ENCODE data around the gene KRTAP2-3. TPM values are rescaled to one million over a fixed set of nuclear protein-coding genes. Genes with fewer than 3 reads are reported as not detected.
"Not testable (repeated sequence)": the region's sequence is repeated elsewhere in the genome, so short reads cannot be mapped to it uniquely, and the experiment has no call there.

The KRTAP2-3 gene
- polyA plus RNA-seq, 1 donor from 2014 or later: not detected

DNA sequence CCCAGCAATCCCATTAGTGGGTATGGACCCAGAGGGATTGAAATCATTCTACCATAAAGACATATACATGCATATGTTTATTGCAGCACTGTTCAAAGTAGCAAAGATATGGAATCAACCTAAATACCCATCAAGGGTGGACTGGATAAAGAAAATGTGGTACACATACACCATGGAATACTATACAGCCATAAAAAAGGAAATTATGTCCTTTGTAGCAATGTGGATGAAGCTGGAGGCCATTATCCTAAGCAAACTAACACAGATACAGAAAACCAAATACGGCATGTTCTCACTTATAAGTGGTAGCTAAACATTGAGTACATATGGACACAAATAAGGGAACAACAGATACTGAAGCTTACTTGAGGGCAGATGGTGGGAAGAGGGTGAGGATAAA lies 2.4 kb downstream of the KRTAP2-3 start:
- H3K27me3 Mint-ChIP-seq: peaks cover 21% of the 10 kb centered on the region

DNA sequence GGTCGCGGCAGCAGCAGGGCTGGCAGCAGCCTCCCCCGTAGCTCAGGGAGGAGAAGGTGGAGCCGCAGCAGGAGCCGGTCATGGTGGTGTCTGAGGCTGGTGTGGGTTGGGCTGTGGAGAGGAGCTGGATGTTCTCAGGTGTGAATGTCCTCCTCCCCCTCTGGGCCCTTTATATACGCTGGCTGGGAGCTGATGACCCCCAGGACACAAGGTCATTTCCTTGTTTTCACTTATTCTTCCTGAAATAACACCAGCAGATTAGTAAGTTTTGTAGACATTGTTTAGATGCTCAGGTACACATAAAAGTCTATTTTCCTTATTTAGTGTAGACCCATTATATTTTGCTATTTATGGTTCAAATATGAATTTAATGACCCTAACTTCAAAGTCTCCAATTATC lies 4.8 kb downstream of the KRTAP2-3 start, which contains the start of gene KRTAP2-2:
KRTAP2-2 (minus strand) TSS at position 101 of the 400 bp plus-strand sequence; CDS start at position 82, 19 bp downstream.
- peaks cover 14% of the 10 kb centered on the region for H3K27me3 Mint-ChIP-seq
- peak within 1 kb of the TSS in 1 of 3 donors; percentile 46 for H3K27ac Mint-ChIP-seq
- not testable (repeated sequence) for H3K36me3 Mint-ChIP-seq, H3K4me3 Mint-ChIP-seq, H3K4me1 Mint-ChIP-seq, H3K9me3 Mint-ChIP-seq

More for the DNA sequence above, 2.4 kb downstream of the KRTAP2-3 start:
- H3K4me1 Mint-ChIP-seq: peaks cover 0 to 2% (median 0%) of the 10 kb centered on the region in 3 donors
- H3K27ac Mint-ChIP-seq: no peak overlapping the region
- no peak overlapping the region for H3K4me3 Mint-ChIP-seq
- no peaks in the 10 kb centered on the region for H3K36me3 Mint-ChIP-seq
- peaks cover 1 to 7% (median 2%) of the 10 kb centered on the region in 3 donors for H3K9me3 Mint-ChIP-seq

- peaks cover 14% of the 10 kb centered on the region for H3K27me3 Mint-ChIP-seq
- not testable (repeated sequence) for H3K27ac Mint-ChIP-seq, H3K36me3 Mint-ChIP-seq, H3K9me3 Mint-ChIP-seq, H3K4me3 Mint-ChIP-seq, H3K4me1 Mint-ChIP-seq
Measured at GRCh38 chr17:41054556-41054955, 5.4 kb downstream of the KRTAP2-3 start.

GRCh38 chr17:41054025-41054424 lies 5.9 kb downstream of the KRTAP2-3 start:
- Mint-ChIP-seq H3K27me3 (peaks cover 11% of the 10 kb centered on the region), H3K27ac (peak overlapping the region in 1 of 3 donors; percentile 46), H3K4me3 (no peak overlapping the region), H3K4me1 (peaks cover 0 to 4% (median 2%) of the 10 kb centered on the region in 3 donors), H3K9me3 (peaks cover 1 to 7% (median 2%) of the 10 kb centered on the region in 3 donors), H3K36me3 (no peaks in the 10 kb centered on the region)

GRCh38 chr17:41052566-41052965 lies 7.3 kb downstream of the KRTAP2-3 start:
- H3K9me3 Mint-ChIP-seq: peaks cover under 1 to 6% (median 1%) of the 10 kb centered on the region in 3 donors

DNA sequence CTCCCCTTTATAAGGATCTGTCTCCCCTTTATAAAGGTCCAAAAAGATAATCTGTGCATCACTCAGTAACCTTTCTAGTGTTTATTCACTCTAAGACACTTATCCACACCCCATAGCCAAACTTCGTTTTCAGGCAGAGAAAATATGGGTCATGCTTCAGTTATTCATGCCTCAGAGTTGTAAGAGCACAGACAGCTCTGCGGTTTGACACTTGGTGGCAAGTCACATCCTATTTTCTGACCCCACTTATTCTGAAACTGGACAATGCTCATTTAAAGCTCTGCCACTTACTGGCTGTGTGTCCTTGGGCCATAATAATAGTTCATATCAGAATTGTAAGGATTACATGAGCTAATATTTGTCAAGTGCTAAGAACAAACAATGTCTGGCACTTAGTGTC lies 10.8 kb downstream of the KRTAP2-3 start:
- Mint-ChIP-seq H3K27me3 (peaks cover 13% of the 10 kb centered on the region), H3K4me1 (peaks cover 0 to 6% (median 5%) of the 10 kb centered on the region in 3 donors), H3K36me3 (no peaks in the 10 kb centered on the region), H3K4me3 (no peak overlapping the region), H3K9me3 (peaks cover 0 to 6% (median 0%) of the 10 kb centered on the region in 3 donors), H3K27ac (no peak overlapping the region)

More at GRCh38 chr17:41052566-41052965, 7.3 kb downstream of the KRTAP2-3 start:
- H3K27me3 Mint-ChIP-seq: peaks cover 13% of the 10 kb centered on the region
- H3K27ac Mint-ChIP-seq: no peak overlapping the region
- H3K4me3 Mint-ChIP-seq: no peak overlapping the region
- H3K36me3 Mint-ChIP-seq: no peaks in the 10 kb centered on the region
- H3K4me1 Mint-ChIP-seq: peaks cover 0 to 6% (median 5%) of the 10 kb centered on the region in 3 donors

- Mint-ChIP-seq H3K9me3 (peaks cover 1 to 7% (median 3%) of the 10 kb centered on the region in 3 donors), H3K4me1 (peaks cover 0 to 6% (median 5%) of the 10 kb centered on the region in 3 donors), H3K27ac (no peak overlapping the region), H3K27me3 (peaks cover 13% of the 10 kb centered on the region), H3K36me3 (no peaks in the 10 kb centered on the region), H3K4me3 (no peak overlapping the region)
Measured at GRCh38 chr17:41048441-41048840, 11.5 kb downstream of the KRTAP2-3 start.

- peaks cover 3 to 12% (median 10%) of the 10 kb centered on the region in 3 donors for H3K9me3 Mint-ChIP-seq
- not testable (repeated sequence) for H3K36me3 Mint-ChIP-seq, H3K27ac Mint-ChIP-seq, H3K4me3 Mint-ChIP-seq, H3K27me3 Mint-ChIP-seq, H3K4me1 Mint-ChIP-seq
Measured at GRCh38 chr17:41046735-41047465, 13.0 kb downstream of the KRTAP2-3 start, which contains the start of gene KRTAP2-1. Gene KRTAP2-1 (minus strand): TSS chr17:41047316. CDS start chr17:41047267, 49 bp downstream.

DNA sequence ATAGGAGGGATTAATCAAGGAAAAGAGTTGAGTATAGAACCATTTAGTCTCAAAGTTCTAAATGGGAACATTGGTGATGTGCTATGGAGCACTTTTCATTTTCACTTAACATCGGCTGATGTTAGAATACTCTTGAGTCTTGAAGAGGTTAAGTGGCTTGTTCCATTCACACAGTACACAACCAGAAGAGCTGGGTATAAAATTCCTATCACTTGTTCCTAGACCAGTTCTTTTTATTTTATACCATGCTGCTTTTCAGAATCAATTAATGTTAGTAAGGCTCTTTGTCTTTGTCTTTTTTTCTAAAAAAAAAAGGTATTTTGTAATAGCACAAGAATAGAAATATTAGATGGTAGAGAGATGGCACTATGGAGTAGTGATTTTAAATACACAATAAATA lies 17.0 kb downstream of the KRTAP2-3 start:
- Mint-ChIP-seq H3K27me3 (peaks cover 15% of the 10 kb centered on the region), H3K4me3 (no peak overlapping the region), H3K4me1 (peaks cover 0 to 2% (median 0%) of the 10 kb centered on the region in 3 donors), H3K27ac (no peak overlapping the region), H3K36me3 (no peaks in the 10 kb centered on the region), H3K9me3 (peaks cover 5 to 12% (median 12%) of the 10 kb centered on the region in 3 donors)

DNA sequence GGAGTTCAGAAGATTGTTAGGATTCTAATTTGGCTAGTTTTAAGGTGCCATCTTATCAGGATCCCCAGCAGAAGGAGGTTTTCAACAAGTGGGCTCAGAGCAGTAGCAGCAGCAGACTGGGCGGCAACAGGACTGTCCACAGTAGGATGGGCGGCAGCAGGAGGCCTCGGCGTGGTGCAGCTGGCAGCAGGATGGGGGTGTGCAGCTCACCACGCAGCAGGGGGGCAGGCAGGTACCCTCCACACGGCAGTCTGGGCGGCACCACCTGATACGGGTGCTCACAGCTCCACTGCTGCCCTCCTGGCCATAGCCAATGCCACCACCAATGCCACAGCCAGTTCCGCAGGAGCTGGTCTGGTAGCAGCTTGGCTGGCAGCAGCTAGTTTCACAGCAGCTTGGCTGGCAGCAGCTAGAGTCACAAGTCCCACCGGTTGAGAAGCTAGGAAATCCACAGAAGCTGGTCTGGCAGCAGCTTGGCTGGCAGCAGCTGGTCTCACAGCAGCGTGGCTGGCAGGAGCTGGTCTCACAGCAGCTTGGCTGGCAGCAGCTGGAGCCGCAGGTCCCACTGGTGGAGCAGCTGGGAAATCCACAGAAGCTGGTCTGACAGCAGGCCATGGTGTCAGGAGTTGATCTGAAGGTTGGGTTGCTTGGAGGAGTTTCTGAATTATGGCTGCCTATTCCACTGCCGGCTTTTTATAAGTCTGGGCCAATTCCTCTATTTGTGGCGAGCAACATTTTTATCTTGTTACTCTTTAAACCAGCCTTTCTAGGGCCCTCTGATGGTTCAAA lies 18.9 kb downstream of the KRTAP2-3 start, which contains the start of gene KRTAP1-1:
KRTAP1-1 (minus strand) TSS at position 668 of the 789 bp plus-strand sequence; CDS start at position 615, 53 bp downstream.
- H3K36me3 Mint-ChIP-seq, H3K4me3 Mint-ChIP-seq, H3K27ac Mint-ChIP-seq, H3K4me1 Mint-ChIP-seq: not testable (repeated sequence)
- peaks cover 5 to 12% (median 12%) of the 10 kb centered on the region in 3 donors for H3K9me3 Mint-ChIP-seq
- H3K27me3 Mint-ChIP-seq: peaks cover 15% of the 10 kb centered on the region

DNA sequence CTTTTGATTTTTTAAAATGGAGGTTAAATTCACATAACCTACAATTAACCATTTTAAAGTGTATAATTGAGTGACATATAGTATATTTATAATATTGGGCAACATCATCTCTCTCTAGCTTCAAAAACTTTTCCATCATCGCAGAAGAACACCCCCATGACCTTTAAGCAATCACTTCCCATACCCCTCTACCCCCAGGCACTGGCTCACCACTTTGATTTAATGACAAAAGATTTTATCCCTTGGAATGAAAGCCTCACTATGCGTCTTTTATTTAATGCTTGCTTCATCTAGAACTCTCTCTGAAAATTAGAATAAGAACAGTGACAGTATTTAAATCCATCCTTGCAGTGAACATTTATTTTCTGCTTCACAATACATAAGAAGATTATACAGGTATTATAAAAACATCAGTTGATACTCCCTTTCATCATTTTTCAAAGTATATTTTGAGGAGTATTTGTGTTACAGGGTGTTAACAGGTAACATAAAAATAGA lies 22.0 kb downstream of the KRTAP2-3 start:
- no peaks in the 10 kb centered on the region for H3K4me1 Mint-ChIP-seq
- no peak overlapping the region for H3K4me3 Mint-ChIP-seq
- no peaks in the 10 kb centered on the region for H3K36me3 Mint-ChIP-seq
- H3K9me3 Mint-ChIP-seq: peaks cover 2 to 7% (median 3%) of the 10 kb centered on the region in 3 donors
- no peak overlapping the region for H3K27ac Mint-ChIP-seq
- H3K27me3 Mint-ChIP-seq: peaks cover 15% of the 10 kb centered on the region

DNA sequence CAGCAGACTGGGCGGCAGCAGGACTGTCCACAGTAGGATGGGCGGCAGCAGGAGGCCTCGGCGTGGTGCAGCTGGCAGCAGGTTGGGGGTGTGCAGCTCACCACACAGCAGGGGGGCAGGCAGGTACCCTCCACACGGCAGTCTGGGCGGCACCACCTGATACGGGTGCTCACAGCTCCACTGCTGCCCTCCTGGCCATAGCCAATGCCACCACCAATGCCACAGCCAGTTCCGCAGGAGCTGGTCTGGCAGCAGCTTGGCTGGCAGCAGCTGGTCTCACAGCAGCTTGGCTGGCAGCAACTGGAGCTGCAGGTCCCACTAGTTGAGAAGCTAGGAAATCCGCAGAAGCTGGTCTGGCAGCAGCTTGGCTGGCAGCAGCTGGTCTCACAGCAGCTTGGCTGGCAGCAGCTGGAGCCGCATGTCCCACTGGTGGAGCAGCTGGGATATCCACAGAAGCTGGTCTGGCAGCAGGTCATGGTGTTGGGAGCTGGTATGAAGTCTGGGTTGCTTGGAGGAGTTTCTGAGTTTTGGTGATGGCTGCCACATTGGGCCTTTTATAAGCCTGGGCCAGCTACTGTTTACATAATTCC lies 25.5 kb downstream of the KRTAP2-3 start, which contains the start of gene KRTAP1-3:
KRTAP1-3 (minus strand) TSS at position 529 of the 590 bp plus-strand sequence; CDS start at position 476, 53 bp downstream.
- not testable (repeated sequence) for H3K27ac Mint-ChIP-seq, H3K36me3 Mint-ChIP-seq, H3K9me3 Mint-ChIP-seq, H3K4me1 Mint-ChIP-seq, H3K4me3 Mint-ChIP-seq
- H3K27me3 Mint-ChIP-seq: peaks cover 13% of the 10 kb centered on the region

- no peaks in the 10 kb centered on the region for H3K4me1 Mint-ChIP-seq
- H3K9me3 Mint-ChIP-seq: no peaks in the 10 kb centered on the region
- no peak within 1 kb of the TSS for H3K27ac Mint-ChIP-seq
- peaks cover 19% of the 10 kb centered on the region for H3K27me3 Mint-ChIP-seq
- no peak within 1 kb of the TSS for H3K4me3 Mint-ChIP-seq
- H3K36me3 Mint-ChIP-seq: peaks cover 3% of the 10 kb centered on the region
Measured at GRCh38 chr17:41029633-41030245, 30.2 kb downstream of the KRTAP2-3 start, which contains the start of gene KRTAP1-4. Gene KRTAP1-4 (minus strand): TSS chr17:41030195. CDS start chr17:41030078, 117 bp downstream.
